DOHH2 (cell line): ENCODE measurements around the gene ZBTB46.

Source experiments
- CTCF ChIP-seq: fragments of 200-600 bp; sonication (generic); IDR thresholded peaks from one replicate; pipeline ENCODE4 v1.5.1; 2014; ENCODE audit warnings: antibody characterized with exemption, mild to moderate bottlenecking, low read depth, low read length; ENCODE audit not compliant: poor library complexity, severe bottlenecking
- EZH2phosphoT487 ChIP-seq: fragments of 200-600 bp; sonication (generic); IDR thresholded peaks from 2 replicates; pipeline ENCODE4 v1.6.1; 2017; ENCODE audit warnings: borderline replicate concordance, mild to moderate bottlenecking, antibody characterized with exemption, low read length, moderate library complexity, mixed read lengths

DNA sequence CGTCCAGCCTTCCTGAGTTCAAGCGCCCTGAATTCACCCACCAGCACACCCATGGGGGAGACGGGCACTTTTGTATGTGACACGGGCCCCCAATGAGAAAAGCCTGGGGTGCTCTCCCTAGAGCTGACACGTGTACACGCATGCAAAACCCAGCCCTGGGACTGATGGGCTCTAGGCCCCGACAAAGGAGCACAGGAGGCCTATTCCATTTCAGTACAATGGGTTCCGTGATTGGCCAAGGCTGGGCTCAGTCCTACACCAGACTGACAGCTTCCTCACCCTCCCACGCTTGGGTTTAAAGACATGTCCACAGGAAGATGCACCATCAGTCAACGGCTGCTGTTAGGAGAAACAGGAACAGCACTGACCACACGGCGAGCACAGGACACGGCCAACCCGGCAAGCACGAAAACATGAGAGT, 8.8 kb downstream of the ZBTB46 start:
- TF ChIP-seq CTCF (no peak), EZH2phosphoT487 (no peak)
